ENCODE data around the gene ATP1A4.

The ATP1A4 gene

DNA sequence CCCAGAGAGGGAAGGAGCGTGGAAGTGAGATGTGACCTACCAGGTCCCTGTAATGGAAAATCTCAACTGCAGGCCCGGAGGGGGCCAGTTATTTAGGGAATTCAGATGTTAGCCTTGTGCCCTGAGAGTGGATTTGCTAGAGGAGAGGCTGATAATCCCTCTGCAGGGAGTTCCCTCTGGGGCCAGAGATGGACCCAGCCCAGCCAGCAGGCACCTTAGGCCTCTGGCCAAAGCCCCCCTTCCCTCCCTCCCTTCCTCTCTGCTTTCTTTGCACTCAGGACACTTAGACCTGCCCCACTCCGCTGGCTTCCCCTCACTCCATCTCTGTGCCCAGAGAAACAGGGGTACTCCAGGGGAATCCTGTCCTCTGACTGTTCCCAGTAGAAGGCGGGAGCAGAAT is 37.3 kb upstream of the ATP1A4 start:
- Histone ChIP-seq H3K9me3 (no peaks in the 10 kb centered on the region), H3K27me3 (peaks cover 54% of the 10 kb centered on the region), H3K4me1 (ENCODE audit: control insufficient read depth in 1 of 2, insufficient read depth in 1 of 2, low read depth in 1 of 2, low read length in 1 of 2) (no peaks in the 10 kb centered on the region), H3K27ac (no peak overlapping the region), H3K4me3 (ENCODE audit: low read depth in 1 of 2, low read length in 1 of 2) (no peak overlapping the region), H3K36me3 (no peaks in the 10 kb centered on the region)
- no peak for TF ChIP-seq CTCF (IDR thresholded peaks at IDR 0.05)

- no peak within 1 kb of the TSS for H3K27ac ChIP-seq
- H3K4me1 ChIP-seq (ENCODE audit: control insufficient read depth in 1 of 2, insufficient read depth in 1 of 2, low read depth in 1 of 2, low read length in 1 of 2): no peaks in the 10 kb centered on the region
- no peaks in the 10 kb centered on the region for H3K36me3 ChIP-seq
- H3K27me3 ChIP-seq: peaks cover 40% of the 10 kb centered on the region
- H3K4me3 ChIP-seq (ENCODE audit: low read depth in 1 of 2, low read length in 1 of 2): no peak within 1 kb of the TSS
- no peak for TF ChIP-seq CTCF (IDR thresholded peaks at IDR 0.05)
- H3K9me3 ChIP-seq: no peaks in the 10 kb centered on the region
Observed at GRCh38 chr1:160115545-160116282, 35.7 kb upstream of the ATP1A4 start, which contains the start of gene ATP1A2. ATP1A2 (plus strand) TSS chr1:160115759; CDS start chr1:160115862, 103 bp downstream.

- no peaks in the 10 kb centered on the region for H3K4me1 ChIP-seq (ENCODE audit: control insufficient read depth in 1 of 2, insufficient read depth in 1 of 2, low read depth in 1 of 2, low read length in 1 of 2)
- H3K9me3 ChIP-seq: no peaks in the 10 kb centered on the region
- no peaks in the 10 kb centered on the region for H3K36me3 ChIP-seq
- H3K4me3 ChIP-seq (ENCODE audit: low read depth in 1 of 2, low read length in 1 of 2): no peak overlapping the region
- H3K27me3 ChIP-seq: peaks cover 40% of the 10 kb centered on the region
- H3K27ac ChIP-seq: no peak overlapping the region
- no peak for TF ChIP-seq CTCF (IDR thresholded peaks at IDR 0.05)
Observed at GRCh38 chr1:160116283-160117147, 34.9 kb upstream of the ATP1A4 start.

DNA sequence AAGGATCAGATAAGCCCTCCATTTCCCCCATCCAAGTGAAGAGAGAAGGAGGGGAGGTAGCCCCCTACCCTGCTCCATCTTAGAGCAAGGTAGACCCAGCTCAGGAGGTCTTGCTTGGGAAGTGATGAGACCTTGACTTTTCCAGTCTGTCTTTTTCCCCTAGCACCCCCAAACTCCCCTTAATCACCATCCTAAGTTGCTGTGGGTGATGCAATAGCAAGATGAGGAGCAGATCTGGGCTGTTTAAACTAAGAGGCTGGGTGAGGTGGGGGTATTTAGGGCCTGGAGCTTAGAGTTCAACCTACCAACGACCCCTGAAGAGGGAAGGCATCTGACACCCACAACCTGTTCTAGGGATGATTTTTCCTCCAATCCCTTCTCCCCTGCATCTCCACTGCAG is 34.1 kb upstream of the ATP1A4 start:
- no peaks in the 10 kb centered on the region for H3K9me3 ChIP-seq
- H3K27me3 ChIP-seq: peaks cover 40% of the 10 kb centered on the region
- no peaks in the 10 kb centered on the region for H3K4me1 ChIP-seq (ENCODE audit: control insufficient read depth in 1 of 2, insufficient read depth in 1 of 2, low read depth in 1 of 2, low read length in 1 of 2)
- no peak for TF ChIP-seq CTCF (IDR thresholded peaks at IDR 0.05)
- H3K27ac ChIP-seq: no peak overlapping the region
- H3K36me3 ChIP-seq: no peaks in the 10 kb centered on the region
- H3K4me3 ChIP-seq (ENCODE audit: low read depth in 1 of 2, low read length in 1 of 2): no peak overlapping the region

- Histone ChIP-seq H3K4me3 (ENCODE audit: low read depth in 1 of 2, low read length in 1 of 2) (no peak overlapping the region), H3K27ac (no peak overlapping the region), H3K9me3 (no peaks in the 10 kb centered on the region), H3K36me3 (no peaks in the 10 kb centered on the region), H3K4me1 (ENCODE audit: control insufficient read depth in 1 of 2, insufficient read depth in 1 of 2, low read depth in 1 of 2, low read length in 1 of 2) (no peaks in the 10 kb centered on the region), H3K27me3 (peaks cover 40% of the 10 kb centered on the region)
- TF ChIP-seq CTCF (IDR thresholded peaks at IDR 0.05): no peak
Observed at GRCh38 chr1:160117709-160118183, 33.7 kb upstream of the ATP1A4 start.
